Keratinocyte (primary cell): ENCODE measurements around the gene CDK15. TPM values are rescaled to one million over a fixed set of nuclear protein-coding genes. Genes with fewer than 3 reads are reported as not detected.

Experiments used
- DNase-seq: peaks from one replicate; pipeline ENCODE4 v3.0.0-alpha.2; 2011; ENCODE audit warnings: low read depth, missing footprints, low spot score
- FAIRE-seq: peaks from 2 replicates; lab custom pipeline; 2011; peaks lifted over from hg19 to GRCh38; lab: Jason Lieb, UNC
- H2AFZ ChIP-seq: 2 replicates; pipeline ENCODE4 v1.6.0; 2012; ENCODE audit warnings: low read length, control low read depth, inconsistent platforms; ENCODE audit not compliant: control insufficient read depth
- H3K27ac ChIP-seq: 2 replicates; pipeline ENCODE4 v1.5.1; 2011; ENCODE audit warnings: low read length; ENCODE audit not compliant: control insufficient read depth, insufficient read depth
- H3K27me3 ChIP-seq: 3 replicates; pipeline ENCODE4 v1.6.0; 2011; ENCODE audit warnings: low read length; ENCODE audit not compliant: control insufficient read depth, insufficient read depth; ENCODE audit errors: extremely low read depth
- H3K36me3 ChIP-seq, 2 experiments: 2 replicates in 1 of 2; 3 replicates in 1 of 2; pipeline ENCODE4 v1.5.1; 2011; ENCODE audit warnings: low read length in 2 of 2, mild to moderate bottlenecking in 1 of 2; ENCODE audit not compliant: control insufficient read depth in 2 of 2, insufficient read depth in 2 of 2; ENCODE audit errors: extremely low read depth in 1 of 2
- H3K4me1 ChIP-seq: 3 replicates; pipeline ENCODE4 v1.5.1; 2011; ENCODE audit warnings: low read length; ENCODE audit not compliant: control insufficient read depth, insufficient read depth; ENCODE audit errors: extremely low read depth
- H3K4me2 ChIP-seq: 3 replicates; pipeline ENCODE4 v1.6.0; 2011; ENCODE audit warnings: low read depth, low read length; ENCODE audit not compliant: control insufficient read depth, insufficient read depth; ENCODE audit errors: extremely low read depth
- H3K4me3 ChIP-seq, 3 experiments: fragments of 200-600 bp in 1 of 3; sonication (generic) in 1 of 3; 2 replicates in 2 of 3; 3 replicates in 1 of 3; pipeline ENCODE4 v1.5.1; 2011 to 2016; ENCODE audit warnings: low read length in 3 of 3, mild to moderate bottlenecking in 3 of 3, control low read depth in 2 of 3, inconsistent platforms in 1 of 3, low read depth in 1 of 3, mixed read lengths in 1 of 3, mixed run types in 1 of 3, moderate library complexity in 1 of 3; ENCODE audit not compliant: control insufficient read depth in 2 of 3, insufficient read depth in 2 of 3; ENCODE audit errors: extremely low read depth in 1 of 3
- H3K79me2 ChIP-seq: 2 replicates; pipeline ENCODE4 v1.6.0; 2012; ENCODE audit warnings: low read length; ENCODE audit not compliant: control insufficient read depth, insufficient read depth
- H3K9ac ChIP-seq: 3 replicates; pipeline ENCODE4 v1.6.0; 2011; ENCODE audit warnings: low read length; ENCODE audit not compliant: control insufficient read depth, insufficient read depth; ENCODE audit errors: extremely low read depth
- H3K9me1 ChIP-seq: 3 replicates; pipeline ENCODE4 v1.6.0; 2011; ENCODE audit warnings: low read length; ENCODE audit not compliant: control insufficient read depth, insufficient read depth; ENCODE audit errors: extremely low read depth
- H3K9me3 ChIP-seq: 2 replicates; pipeline ENCODE4 v1.5.1; 2012; ENCODE audit warnings: low read depth, low read length; ENCODE audit not compliant: control insufficient read depth
- H4K20me1 ChIP-seq: 3 replicates; pipeline ENCODE4 v1.6.0; 2011; ENCODE audit warnings: low read length; ENCODE audit not compliant: control insufficient read depth, insufficient read depth; ENCODE audit errors: extremely low read depth
- EZH2 ChIP-seq: IDR thresholded peaks from one replicate; pipeline ENCODE4 v1.6.1; 2012; ENCODE audit warnings: inconsistent platforms, mild to moderate bottlenecking, low read length, moderate library complexity
- dilution Hi-C: fragments of 300-500 bp; cut with MboI; formaldehyde crosslinking; loops from one replicate; pipeline ENCODE4 v1.7.0; 2020; ENCODE audit warnings: low sequenced_read_pairs; ENCODE audit not compliant: extremely low pct_ligation_motif_present
- polyA plus RNA-seq, 5 experiments: library from polyadenylated mRNA; depleted of rRNA in 3 of 5; stranded (reverse) in 3 of 5; stranded (forward) in 1 of 5; unstranded in 1 of 5; fragments of >200 nt; gene quantifications; 1 replicate in 1 of 5; 2 replicates in 3 of 5; 3 replicates in 1 of 5; pipeline versions ENCODE4 v1.2.1 to v1.2.3, GENCODE V29; 2011 to 2012; ENCODE audit warnings: missing spikeins in 2 of 5, low read depth in 1 of 5, low replicate concordance in 1 of 5
- TF ChIP-seq, protein P1 (sequence below), 3 experiments: IDR thresholded peaks in 1 of 3; conservative IDR thresholded peaks in 1 of 3; optimal IDR thresholded peaks in 1 of 3; 2 replicates in 2 of 3; 3 replicates in 1 of 3; pipeline versions ENCODE3 to v1.5.1; 2011; ENCODE audit warnings: low read length in 3 of 3, mild to moderate bottlenecking in 3 of 3, moderate library complexity in 2 of 3, control low read depth in 1 of 3, inconsistent platforms in 1 of 3; ENCODE audit not compliant: insufficient read depth in 2 of 3; ENCODE audit errors: extremely low read depth in 1 of 3

Gene CDK15
- polyA plus RNA-seq, 1 donor (not counting 4 experiments of a cell fraction or from before 2014, with no cell fraction given) = 0.96 TPM

DNA sequence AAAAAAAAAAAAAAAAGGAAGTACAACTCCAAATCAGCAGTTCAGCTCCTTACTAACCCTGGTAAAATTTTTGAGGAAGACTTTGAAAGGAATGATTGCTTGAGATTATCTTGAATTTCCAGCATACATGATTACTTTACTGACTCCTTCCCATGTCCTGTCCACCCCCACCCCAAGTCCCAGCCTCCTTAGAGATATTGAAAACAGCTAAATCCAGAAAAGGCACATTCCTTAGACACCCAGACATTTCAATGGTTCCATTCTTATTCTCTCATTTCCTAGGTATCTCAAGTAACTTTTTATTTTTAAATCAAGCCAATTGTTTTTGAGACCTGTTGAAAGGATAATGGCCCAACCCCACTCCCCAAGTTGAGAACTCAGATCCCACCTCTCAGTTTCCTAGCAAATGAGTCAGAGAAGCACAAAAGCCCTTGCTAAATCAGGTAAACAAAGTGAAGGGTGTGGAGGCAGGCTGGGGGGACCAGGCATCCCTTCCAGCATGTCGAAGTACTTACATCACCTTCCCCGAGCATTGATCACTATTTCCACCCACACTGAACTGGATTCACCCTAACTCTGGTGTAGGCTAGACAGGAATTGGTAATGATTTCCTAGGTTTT, 131.9 kb downstream of the CDK15 start:
- no peak for DNase-seq
- Histone ChIP-seq H3K9me3 (no peaks in the 10 kb centered on the region), H3K36me3 (no peaks in the 10 kb centered on the region), H3K9ac (no peak overlapping the region), H3K4me1 (no peaks in the 10 kb centered on the region), H3K4me2 (no peak overlapping the region), H3K27me3 (peaks cover 14% of the 10 kb centered on the region), H2AFZ (no peak overlapping the region), H3K27ac (no peak overlapping the region), H3K4me3 (no peak overlapping the region), H3K79me2 (no peaks in the 10 kb centered on the region), H3K9me1 (no peaks in the 10 kb centered on the region), H4K20me1 (no peaks in the 10 kb centered on the region)
- no peak for FAIRE-seq
- TF ChIP-seq, protein P1, sequence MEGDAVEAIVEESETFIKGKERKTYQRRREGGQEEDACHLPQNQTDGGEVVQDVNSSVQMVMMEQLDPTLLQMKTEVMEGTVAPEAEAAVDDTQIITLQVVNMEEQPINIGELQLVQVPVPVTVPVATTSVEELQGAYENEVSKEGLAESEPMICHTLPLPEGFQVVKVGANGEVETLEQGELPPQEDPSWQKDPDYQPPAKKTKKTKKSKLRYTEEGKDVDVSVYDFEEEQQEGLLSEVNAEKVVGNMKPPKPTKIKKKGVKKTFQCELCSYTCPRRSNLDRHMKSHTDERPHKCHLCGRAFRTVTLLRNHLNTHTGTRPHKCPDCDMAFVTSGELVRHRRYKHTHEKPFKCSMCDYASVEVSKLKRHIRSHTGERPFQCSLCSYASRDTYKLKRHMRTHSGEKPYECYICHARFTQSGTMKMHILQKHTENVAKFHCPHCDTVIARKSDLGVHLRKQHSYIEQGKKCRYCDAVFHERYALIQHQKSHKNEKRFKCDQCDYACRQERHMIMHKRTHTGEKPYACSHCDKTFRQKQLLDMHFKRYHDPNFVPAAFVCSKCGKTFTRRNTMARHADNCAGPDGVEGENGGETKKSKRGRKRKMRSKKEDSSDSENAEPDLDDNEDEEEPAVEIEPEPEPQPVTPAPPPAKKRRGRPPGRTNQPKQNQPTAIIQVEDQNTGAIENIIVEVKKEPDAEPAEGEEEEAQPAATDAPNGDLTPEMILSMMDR (optimal IDR thresholded peaks at IDR 0.05 in 1 of 3, IDR thresholded peaks at IDR 0.05 in 1 of 3, conservative IDR thresholded peaks at IDR 0.05 in 1 of 3; ENCODE audit: extremely low read depth in 1 of 3, insufficient read depth in 2 of 3, low read length in 3 of 3) = no peak
- no peak for TF ChIP-seq EZH2
- dilution Hi-C loops = no loop called here

DNA sequence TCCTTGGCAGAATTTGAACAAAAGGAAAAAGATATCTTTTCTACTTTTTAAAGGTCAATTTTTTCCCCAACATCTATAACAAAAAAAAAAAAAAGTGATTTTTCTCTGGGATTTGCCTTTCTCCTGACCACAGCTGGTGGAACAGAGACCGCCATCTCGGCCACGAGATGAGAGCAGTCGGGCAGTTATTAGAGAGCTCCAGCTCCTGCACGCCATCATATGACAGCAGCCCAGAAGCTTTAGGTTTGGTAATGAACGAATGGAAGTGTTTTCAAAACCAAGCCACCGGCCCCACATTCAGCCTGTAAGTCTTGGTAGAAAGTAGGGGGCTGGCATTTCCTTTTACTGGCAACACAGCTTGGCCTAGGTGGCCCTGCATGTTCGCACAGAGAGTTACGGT, 132.4 kb downstream of the CDK15 start:
- H3K79me2 ChIP-seq = no peaks in the 10 kb centered on the region
- TF ChIP-seq, protein P1 (optimal IDR thresholded peaks at IDR 0.05 in 1 of 3, IDR thresholded peaks at IDR 0.05 in 1 of 3, conservative IDR thresholded peaks at IDR 0.05 in 1 of 3; ENCODE audit: extremely low read depth in 1 of 3, insufficient read depth in 2 of 3, low read length in 3 of 3) = no peak
- no peak for TF ChIP-seq EZH2
- H3K36me3 ChIP-seq = no peaks in the 10 kb centered on the region
- dilution Hi-C loops = no loop called here
- no peak for FAIRE-seq
- no peak for DNase-seq
- no peak overlapping the region for H3K4me3 ChIP-seq
- H3K4me1 ChIP-seq = no peaks in the 10 kb centered on the region
- no peaks in the 10 kb centered on the region for H3K9me3 ChIP-seq
- no peak overlapping the region for H3K27ac ChIP-seq
- H3K4me2 ChIP-seq = no peak overlapping the region
- H2AFZ ChIP-seq = no peak overlapping the region
- no peak overlapping the region for H3K9ac ChIP-seq
- no peaks in the 10 kb centered on the region for H4K20me1 ChIP-seq
- no peaks in the 10 kb centered on the region for H3K9me1 ChIP-seq
- H3K27me3 ChIP-seq = peaks cover 14% of the 10 kb centered on the region
